ENCODE measurements around the gene APOO. TPM values are rescaled to one million over a fixed set of nuclear protein-coding genes. Genes with fewer than 3 reads are reported as not detected.

APOO gene
- total RNA-seq, 1 experiment from 2014 or later, result 34.5 TPM

- H3K9me2 ChIP-seq (ENCODE audit: insufficient read depth), result no peaks in the 10 kb centered on the region
- H4K20me1 ChIP-seq (ENCODE audit: insufficient read depth), result no peaks in the 10 kb centered on the region
- intact Hi-C loops (cut with micrococcal nuclease), result no loop called here
- no peak overlapping the region for H3K9ac ChIP-seq (ENCODE audit: low read length)
- peaks cover 21 to 24% of the 10 kb centered on the region in 2 experiments; a peak in 3 of 4 replicates for H3K4me1 ChIP-seq (ENCODE audit: control insufficient read depth in 1 of 2, insufficient read depth in 2 of 2, low read length in 2 of 2)
- TF ChIP-seq EGR1 (IDR thresholded peaks at IDR 0.05; ENCODE audit: low read depth) (no peak), TCF7L2 (IDR thresholded peaks at IDR 0.05; ENCODE audit: borderline replicate concordance, extremely low read depth, insufficient read depth, insufficient read length) (no peak), RAD21 (IDR thresholded peaks at IDR 0.05; ENCODE audit: low read depth) (no peak), EZH2 (IDR thresholded peaks at IDR 0.05) (no peak), CTCF (IDR thresholded peaks at IDR 0.05 in 2 of 3, conservative IDR thresholded peaks at IDR 0.05 in 1 of 3; ENCODE audit: borderline replicate concordance in 1 of 3, insufficient read depth in 1 of 3, low read depth in 2 of 3, low read length in 2 of 3) (no peak), ELF1 (IDR thresholded peaks at IDR 0.05; ENCODE audit: borderline replicate concordance, low read depth) (no peak), ZFX (IDR thresholded peaks at IDR 0.05) (no peak), MAX (IDR thresholded peaks at IDR 0.05) (no peak), CEBPB (IDR thresholded peaks at IDR 0.05; ENCODE audit: low read depth) (no peak), FOSL1 (IDR thresholded peaks at IDR 0.05; ENCODE audit: low read depth) (no peak), ATF3 (IDR thresholded peaks at IDR 0.05) (no peak), ZNF274 (IDR thresholded peaks at IDR 0.05; ENCODE audit: low read depth, low read length) (no peak), POLR2A (IDR thresholded peaks at IDR 0.05; ENCODE audit: borderline replicate concordance, extremely low read depth, insufficient read depth, insufficient read length) (no peak), ZBTB33 (IDR thresholded peaks at IDR 0.05; ENCODE audit: extremely low read depth, insufficient replicate concordance, low read length) (no peak), YY1 (IDR thresholded peaks at IDR 0.05; ENCODE audit: extremely low read depth, insufficient replicate concordance, low read depth, low read length) (no peak), JUND (IDR thresholded peaks at IDR 0.05) (no peak)
- no peak overlapping the region for H3K4me3 ChIP-seq (replicated peaks in 1 of 2; ENCODE audit: low read depth in 1 of 2, low read length in 2 of 2)
- no peak overlapping the region for H3K27ac ChIP-seq (ENCODE audit: low read depth, low read length)
- DNase-seq (ENCODE audit: low read depth, low spot score) (no peak), ATAC-seq (no peak)
- H3K9me3 ChIP-seq (ENCODE audit: control insufficient read depth in 1 of 2, insufficient read depth in 1 of 2, low read depth in 1 of 2, low read length in 2 of 2), result no peaks in the 10 kb centered on the region
- BruUV-seq (replicated peaks), result no TSS peak
- CTCF ChIA-PET, result no interaction called here
- no peak overlapping the region for H3K4me2 ChIP-seq (ENCODE audit: low read length)
- POLR2A ChIA-PET, result no interaction called here
- no peak overlapping the region for H2AFZ ChIP-seq (ENCODE audit: low read depth, low read length, poor library complexity, severe bottlenecking)
- RAD21 ChIA-PET (ENCODE audit: low non-redundant PET in 1 of 2, low total read pairs in 2 of 2, uncharacterized antibody in 2 of 2, unreplicated experiment in 2 of 2), result no interaction called here
- H3K79me2 ChIP-seq (ENCODE audit: insufficient read depth, low read length), result no peaks in the 10 kb centered on the region
- H3K27me3 ChIP-seq (ENCODE audit: insufficient read depth, low read length), result no peaks in the 10 kb centered on the region
- no peaks in the 10 kb centered on the region for H3K36me3 ChIP-seq (ENCODE audit: control insufficient read depth in 1 of 2, insufficient read depth in 2 of 2, low read length in 2 of 2)
Measured at GRCh38 chrX:23826653-23827052, 81.1 kb downstream of the APOO start.

All from HCT116 (cell line).